Measurements from ENCODE around the gene TRMU.

DNA sequence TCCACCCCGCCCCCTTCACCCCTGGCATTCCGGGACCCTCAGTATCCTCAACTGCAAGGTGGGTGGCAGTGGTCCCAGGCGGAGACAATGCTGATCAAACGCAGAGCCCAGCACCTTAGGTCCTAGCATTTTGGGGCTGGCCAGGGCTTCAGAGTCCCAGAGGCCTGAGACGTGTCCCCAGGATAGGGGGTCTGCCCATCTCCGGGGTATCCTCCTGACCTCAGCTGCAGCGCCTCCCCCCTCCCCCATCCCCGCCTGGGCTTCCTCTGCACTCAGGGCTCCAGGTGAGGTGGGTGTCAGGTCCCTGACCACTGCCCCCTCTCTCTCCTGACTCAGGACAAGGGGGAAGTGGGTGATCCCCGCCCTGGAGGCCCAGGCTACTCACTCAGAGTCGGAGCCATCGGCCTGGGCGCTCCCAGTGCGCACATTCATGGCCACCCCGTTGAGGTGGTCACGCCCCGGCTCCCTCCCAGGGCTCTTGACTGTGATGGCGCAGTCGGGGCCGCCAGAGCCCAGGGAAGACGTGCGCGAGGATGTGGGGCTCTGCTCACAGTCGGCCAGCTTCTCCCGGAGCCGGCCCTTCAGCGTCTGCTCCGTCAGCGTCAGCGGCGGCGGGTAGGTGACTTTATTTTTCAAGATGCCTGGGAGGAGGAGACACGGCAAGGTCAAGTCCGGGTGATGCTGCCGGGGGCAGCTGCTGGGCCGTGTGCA lies 28.3 kb downstream of the TRMU start:
- TF ChIP-seq FOS (IDR thresholded peaks at IDR 0.05; ENCODE audit: borderline replicate concordance, insufficient read depth, low read length): no peak
- no peak for TF ChIP-seq POLR2A (IDR thresholded peaks at IDR 0.05; ENCODE audit: low read depth, low read length)
- TF ChIP-seq POLR2AphosphoS5 (IDR thresholded peaks at IDR 0.05; ENCODE audit: insufficient read depth, low read depth, low read length): no peak
- TF ChIP-seq, protein P1, sequence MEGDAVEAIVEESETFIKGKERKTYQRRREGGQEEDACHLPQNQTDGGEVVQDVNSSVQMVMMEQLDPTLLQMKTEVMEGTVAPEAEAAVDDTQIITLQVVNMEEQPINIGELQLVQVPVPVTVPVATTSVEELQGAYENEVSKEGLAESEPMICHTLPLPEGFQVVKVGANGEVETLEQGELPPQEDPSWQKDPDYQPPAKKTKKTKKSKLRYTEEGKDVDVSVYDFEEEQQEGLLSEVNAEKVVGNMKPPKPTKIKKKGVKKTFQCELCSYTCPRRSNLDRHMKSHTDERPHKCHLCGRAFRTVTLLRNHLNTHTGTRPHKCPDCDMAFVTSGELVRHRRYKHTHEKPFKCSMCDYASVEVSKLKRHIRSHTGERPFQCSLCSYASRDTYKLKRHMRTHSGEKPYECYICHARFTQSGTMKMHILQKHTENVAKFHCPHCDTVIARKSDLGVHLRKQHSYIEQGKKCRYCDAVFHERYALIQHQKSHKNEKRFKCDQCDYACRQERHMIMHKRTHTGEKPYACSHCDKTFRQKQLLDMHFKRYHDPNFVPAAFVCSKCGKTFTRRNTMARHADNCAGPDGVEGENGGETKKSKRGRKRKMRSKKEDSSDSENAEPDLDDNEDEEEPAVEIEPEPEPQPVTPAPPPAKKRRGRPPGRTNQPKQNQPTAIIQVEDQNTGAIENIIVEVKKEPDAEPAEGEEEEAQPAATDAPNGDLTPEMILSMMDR (IDR thresholded peaks at IDR 0.05; ENCODE audit: extremely low read depth in 1 of 2, insufficient read depth in 1 of 2, low read depth in 1 of 2, low read length in 2 of 2): no peak
- no peak for TF ChIP-seq MYC (IDR thresholded peaks at IDR 0.05; ENCODE audit: low read depth, low read length)
- no peak for TF ChIP-seq EZH2 (IDR thresholded peaks at IDR 0.05; ENCODE audit: borderline replicate concordance, low read depth, low read length, severe bottlenecking)
- TF ChIP-seq, protein P2, sequence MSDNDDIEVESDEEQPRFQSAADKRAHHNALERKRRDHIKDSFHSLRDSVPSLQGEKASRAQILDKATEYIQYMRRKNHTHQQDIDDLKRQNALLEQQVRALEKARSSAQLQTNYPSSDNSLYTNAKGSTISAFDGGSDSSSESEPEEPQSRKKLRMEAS (IDR thresholded peaks at IDR 0.05; ENCODE audit: insufficient read depth, insufficient read length): no peak
- TF ChIP-seq GATA2 (IDR thresholded peaks at IDR 0.05; ENCODE audit: insufficient read depth, insufficient read length, low read depth, low read length): no peak
- TF ChIP-seq JUN (IDR thresholded peaks at IDR 0.05; ENCODE audit: borderline replicate concordance, insufficient read depth, insufficient read length, low read depth): no peak

Measured in endothelial cell of umbilical vein (primary cell).